HG03139 (cell line): Measurements from ENCODE around the gene HNRNPDL.
A peak's percentile ranks its signal among the peaks of the same experiment; 100 is the strongest.
"Not testable (repeated sequence)": the region's sequence is repeated elsewhere in the genome, so short reads cannot be mapped to it uniquely, and the experiment has no call there.

Source experiments
- ATAC-seq: cut with Tn5 transposase; IDR thresholded peaks from one replicate; pipeline ENCODE4 v1.9.1; 2021; ENCODE audit not compliant: unreplicated experiment

Gene HNRNPDL

GRCh38 chr4:82430193-82430963 lies at the start of gene HNRNPDL, which contains the start of gene ENOPH1:
Gene HNRNPDL (minus strand): TSS chr4:82430462. CDS start chr4:82429690, 772 bp downstream.
Gene ENOPH1 (plus strand): TSS chr4:82430590. CDS start chr4:82430830, 240 bp downstream.
- peak; percentile 64 for ATAC-seq

GRCh38 chr4:82479562-82479961 lies 49.3 kb upstream of the HNRNPDL start:
- no peak for ATAC-seq

GRCh38 chr4:82477469-82477868 lies 47.2 kb upstream of the HNRNPDL start:
- not testable (repeated sequence) for ATAC-seq

- ATAC-seq, result not testable (repeated sequence)
These were observed 45.7 kb upstream of the HNRNPDL start for GRCh38 chr4:82475931-82476330.

GRCh38 chr4:82473621-82474164 lies 43.4 kb upstream of the HNRNPDL start:
- ATAC-seq, result no peak

GRCh38 chr4:82473080-82473479 lies 42.8 kb upstream of the HNRNPDL start:
- ATAC-seq, result not testable (repeated sequence)

GRCh38 chr4:82469791-82470345 lies 39.6 kb upstream of the HNRNPDL start:
- ATAC-seq, result no peak

- ATAC-seq, result no peak
These were observed 37.2 kb upstream of the HNRNPDL start for GRCh38 chr4:82467471-82467870.

GRCh38 chr4:82463221-82463620 lies 33.0 kb upstream of the HNRNPDL start:
- ATAC-seq, result no peak

GRCh38 chr4:82462415-82462831 lies 32.2 kb upstream of the HNRNPDL start:
- ATAC-seq, result peak; percentile 80

- no peak for ATAC-seq
These were observed 31.4 kb upstream of the HNRNPDL start for GRCh38 chr4:82461710-82462109.

GRCh38 chr4:82458729-82459128 lies 28.5 kb upstream of the HNRNPDL start:
- ATAC-seq, result no peak

GRCh38 chr4:82457266-82457665 lies 27.0 kb upstream of the HNRNPDL start:
- no peak for ATAC-seq

GRCh38 chr4:82452026-82452425 lies 21.8 kb upstream of the HNRNPDL start:
- ATAC-seq, result no peak

- ATAC-seq, result no peak
These were observed 20.9 kb upstream of the HNRNPDL start for GRCh38 chr4:82450966-82451755.

GRCh38 chr4:82447886-82448285 lies 17.6 kb upstream of the HNRNPDL start:
- no peak for ATAC-seq

- ATAC-seq, result no peak
These were observed 8.8 kb upstream of the HNRNPDL start for GRCh38 chr4:82439088-82439487.

- ATAC-seq, result no peak
These were observed 7.2 kb upstream of the HNRNPDL start for GRCh38 chr4:82437285-82438005.

GRCh38 chr4:82436780-82437179 lies 6.5 kb upstream of the HNRNPDL start:
- ATAC-seq, result no peak

GRCh38 chr4:82436130-82436529 lies 5.9 kb upstream of the HNRNPDL start:
- ATAC-seq, result no peak

- no peak for ATAC-seq
These were observed 4.7 kb upstream of the HNRNPDL start for GRCh38 chr4:82434949-82435348.
